ENCODE measurements around the gene RPS27L. TPM values are rescaled to one million over a fixed set of nuclear protein-coding genes. Genes with fewer than 3 reads are reported as not detected.

Gene RPS27L
- polyA plus RNA-seq, 6 donors from 2014 or later: 87.2 to 215 (median 166) TPM

DNA sequence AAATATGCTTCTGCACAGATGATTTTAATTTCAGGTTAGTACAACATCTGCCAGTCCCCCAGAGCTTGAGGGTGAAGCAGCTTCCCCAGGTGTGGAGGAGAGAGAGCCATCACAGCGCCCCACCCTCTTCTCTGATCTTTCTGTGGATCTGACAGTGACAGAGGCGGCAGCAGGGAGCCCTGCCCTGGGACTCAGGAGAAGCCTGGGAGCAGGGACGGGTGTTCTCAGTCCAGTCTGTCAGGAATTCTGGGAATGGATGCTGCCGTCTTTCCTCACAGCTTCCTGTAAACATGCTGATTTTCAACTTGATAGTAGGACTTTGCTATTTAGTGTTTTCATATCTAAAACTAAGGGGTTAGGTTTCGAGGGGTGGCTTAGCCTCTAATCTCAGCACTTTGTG is 20.8 kb upstream of the RPS27L start:
- no peaks in the 10 kb centered on the region for H3K9me3 Mint-ChIP-seq
- no peak overlapping the region for H3K27ac Mint-ChIP-seq
- no peak for ATAC-seq (ENCODE audit: low read depth in 2 of 2)
- DNase-seq: no peak
- H3K4me1 Mint-ChIP-seq: no peaks in the 10 kb centered on the region
- no peaks in the 10 kb centered on the region for H3K27me3 Mint-ChIP-seq
- no peak overlapping the region for H3K4me3 Mint-ChIP-seq
- no peaks in the 10 kb centered on the region for H3K36me3 Mint-ChIP-seq

DNA sequence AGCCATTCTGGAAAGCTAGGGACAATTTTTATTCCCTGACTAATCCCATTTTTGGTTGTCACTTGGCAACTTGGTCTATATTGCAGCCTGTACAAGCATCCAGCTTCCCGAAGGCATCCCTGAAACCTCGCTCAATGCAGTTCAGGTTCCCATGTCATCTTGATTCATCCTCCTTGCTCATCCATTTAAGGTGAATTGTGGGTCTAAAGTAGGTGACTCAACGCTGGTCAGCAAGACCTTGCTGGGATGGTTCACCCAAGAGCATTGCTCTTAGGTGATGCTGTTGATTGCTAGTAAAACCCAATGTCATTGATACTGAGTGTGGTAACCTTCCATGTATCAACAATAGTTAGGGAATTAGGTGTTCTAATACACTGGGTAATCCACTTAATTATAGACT is 19.0 kb upstream of the RPS27L start:
- no peaks in the 10 kb centered on the region for H3K4me1 Mint-ChIP-seq
- no peaks in the 10 kb centered on the region for H3K36me3 Mint-ChIP-seq
- no peaks in the 10 kb centered on the region for H3K27me3 Mint-ChIP-seq
- no peaks in the 10 kb centered on the region for H3K9me3 Mint-ChIP-seq
- ATAC-seq (ENCODE audit: low read depth in 2 of 2) (no peak), DNase-seq (no peak)
- H3K27ac Mint-ChIP-seq: no peak overlapping the region
- no peak overlapping the region for H3K4me3 Mint-ChIP-seq

- ATAC-seq (ENCODE audit: low read depth in 2 of 2) (no peak), DNase-seq (no peak)
- Mint-ChIP-seq H3K27ac (peak overlapping the region in 1 of 6 donors; percentile 10), H3K27me3 (no peaks in the 10 kb centered on the region), H3K4me1 (no peaks in the 10 kb centered on the region), H3K9me3 (no peaks in the 10 kb centered on the region), H3K36me3 (no peaks in the 10 kb centered on the region), H3K4me3 (no peak overlapping the region)
These were observed 15.7 kb upstream of the RPS27L start for GRCh38 chr15:63172851-63173451.

- Mint-ChIP-seq H3K4me1 (no peaks in the 10 kb centered on the region), H3K9me3 (no peaks in the 10 kb centered on the region), H3K27me3 (no peaks in the 10 kb centered on the region), H3K27ac (no peak overlapping the region), H3K4me3 (peak overlapping the region in 1 of 8 donors; percentile 30), H3K36me3 (no peaks in the 10 kb centered on the region)
- no peak for ATAC-seq (ENCODE audit: low read depth in 2 of 2)
- no peak for DNase-seq
These were observed 15.1 kb upstream of the RPS27L start for GRCh38 chr15:63172376-63172775.

DNA sequence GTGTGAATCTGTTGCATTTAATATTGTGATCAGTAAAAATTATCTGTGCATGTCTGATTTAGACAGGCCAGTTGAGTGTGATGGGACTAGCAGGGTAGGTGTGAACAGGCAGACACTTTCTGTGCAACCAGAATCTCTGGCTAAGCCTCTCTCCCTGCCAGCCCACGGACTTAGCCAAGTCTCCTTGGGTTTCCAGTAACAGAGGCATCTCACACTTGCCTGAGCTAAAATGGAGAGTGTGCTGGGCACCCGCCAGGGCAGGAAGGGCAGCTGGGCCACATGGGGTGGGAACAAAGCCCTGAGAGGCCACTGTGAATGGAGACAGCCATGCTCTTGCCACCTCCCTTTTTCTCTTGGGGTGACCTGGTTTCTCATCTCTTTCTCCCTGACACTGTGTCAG is 12.5 kb upstream of the RPS27L start:
- ATAC-seq (ENCODE audit: low read depth in 2 of 2) (no peak), DNase-seq (no peak)
- H3K27me3 Mint-ChIP-seq: no peaks in the 10 kb centered on the region
- H3K27ac Mint-ChIP-seq: no peak overlapping the region
- no peaks in the 10 kb centered on the region for H3K9me3 Mint-ChIP-seq
- no peaks in the 10 kb centered on the region for H3K36me3 Mint-ChIP-seq
- no peaks in the 10 kb centered on the region for H3K4me1 Mint-ChIP-seq
- no peak overlapping the region for H3K4me3 Mint-ChIP-seq

- DNase-seq: no peak
- peak in 1 of 2 donors; percentile 50 for ATAC-seq (ENCODE audit: low read depth in 2 of 2)
- Mint-ChIP-seq H3K4me3 (no peak overlapping the region), H3K27me3 (no peaks in the 10 kb centered on the region), H3K36me3 (no peaks in the 10 kb centered on the region), H3K4me1 (peaks cover 3 to 18% (median 6%) of the 10 kb centered on the region in 3 donors), H3K27ac (no peak overlapping the region), H3K9me3 (no peaks in the 10 kb centered on the region)
These were observed 8.9 kb upstream of the RPS27L start for GRCh38 chr15:63166219-63166618.

DNA sequence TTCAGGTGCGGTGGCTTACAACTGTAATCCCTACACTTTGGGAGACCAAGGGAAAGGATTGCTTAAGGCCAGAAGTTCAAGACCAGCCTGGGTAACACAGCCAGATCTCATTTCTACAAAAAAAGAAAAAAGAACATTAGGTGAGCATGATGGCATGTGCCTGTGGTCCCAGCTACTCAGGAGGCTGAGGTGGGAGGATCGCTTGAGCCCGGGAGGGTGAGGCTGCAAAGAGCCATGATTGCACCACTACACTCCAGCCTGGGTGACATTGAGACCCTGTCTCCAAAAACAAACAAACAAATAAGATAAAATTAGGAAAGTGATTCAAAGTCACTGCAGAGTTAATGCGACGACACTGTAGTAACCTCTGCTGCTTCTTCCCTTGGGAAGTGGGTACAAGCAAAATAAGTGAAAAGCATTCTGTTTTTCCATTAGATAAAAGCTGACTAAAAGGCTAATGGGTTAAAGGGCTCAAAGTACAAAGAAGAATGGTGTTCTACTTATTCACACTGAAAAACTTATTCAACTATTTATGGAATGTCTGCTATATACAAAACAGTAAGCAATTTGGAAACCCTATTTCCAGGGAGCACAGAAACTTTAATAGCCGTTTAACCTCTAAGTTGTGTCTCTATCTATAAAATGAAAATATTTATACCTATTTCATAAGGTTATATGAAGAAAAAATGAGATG is 8.0 kb upstream of the RPS27L start:
- ATAC-seq (ENCODE audit: low read depth in 2 of 2) (no peak), DNase-seq (no peak)
- H3K4me3 Mint-ChIP-seq: no peak overlapping the region
- no peaks in the 10 kb centered on the region for H3K36me3 Mint-ChIP-seq
- H3K27me3 Mint-ChIP-seq: no peaks in the 10 kb centered on the region
- H3K27ac Mint-ChIP-seq: peak overlapping the region in 2 of 6 donors; percentile 16 to 21
- H3K9me3 Mint-ChIP-seq: no peaks in the 10 kb centered on the region
- peaks cover 3 to 22% (median 6%) of the 10 kb centered on the region in 3 donors for H3K4me1 Mint-ChIP-seq

DNA sequence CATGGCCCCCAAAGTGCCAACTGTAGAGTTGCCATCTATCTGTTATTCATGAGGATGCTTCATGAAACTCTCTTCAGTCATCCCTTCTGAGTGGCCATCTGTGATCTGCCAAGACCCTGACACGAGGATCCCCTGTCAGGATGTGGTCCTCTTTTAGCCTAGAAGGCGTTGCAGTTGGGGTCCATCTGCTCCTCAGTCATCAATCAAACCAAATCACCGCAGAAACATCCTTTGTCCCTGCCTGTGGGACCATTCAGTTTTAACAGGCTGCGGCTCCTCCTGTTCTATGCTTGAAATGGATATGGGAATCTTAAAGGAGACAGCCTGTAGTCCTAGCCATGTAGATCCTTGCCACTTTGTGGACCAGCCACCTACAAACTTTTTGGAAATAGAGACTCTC is 5.9 kb upstream of the RPS27L start:
- H3K4me1 Mint-ChIP-seq: peaks cover 3 to 24% (median 6%) of the 10 kb centered on the region in 3 donors
- H3K27ac Mint-ChIP-seq: peak overlapping the region in 1 of 6 donors; percentile 25
- peaks cover 0 to 4% (median 0%) of the 10 kb centered on the region in 7 donors for H3K9me3 Mint-ChIP-seq
- ATAC-seq (ENCODE audit: low read depth in 2 of 2) (no peak), DNase-seq (no peak)
- peak overlapping the region in 1 of 8 donors; percentile 58 for H3K4me3 Mint-ChIP-seq
- no peaks in the 10 kb centered on the region for H3K36me3 Mint-ChIP-seq
- no peaks in the 10 kb centered on the region for H3K27me3 Mint-ChIP-seq

GRCh38 chr15:63160638-63161037 is 3.4 kb upstream of the RPS27L start:
- Mint-ChIP-seq H3K4me1 (peaks cover 9 to 37% (median 12%) of the 10 kb centered on the region in 3 donors), H3K9me3 (peaks cover 0 to 4% (median 0%) of the 10 kb centered on the region in 7 donors), H3K27me3 (no peaks in the 10 kb centered on the region), H3K36me3 (no peaks in the 10 kb centered on the region), H3K4me3 (peak overlapping the region in 1 of 8 donors; percentile 54), H3K27ac (no peak overlapping the region)
- ATAC-seq (ENCODE audit: low read depth in 2 of 2) (no peak), DNase-seq (no peak)

DNA sequence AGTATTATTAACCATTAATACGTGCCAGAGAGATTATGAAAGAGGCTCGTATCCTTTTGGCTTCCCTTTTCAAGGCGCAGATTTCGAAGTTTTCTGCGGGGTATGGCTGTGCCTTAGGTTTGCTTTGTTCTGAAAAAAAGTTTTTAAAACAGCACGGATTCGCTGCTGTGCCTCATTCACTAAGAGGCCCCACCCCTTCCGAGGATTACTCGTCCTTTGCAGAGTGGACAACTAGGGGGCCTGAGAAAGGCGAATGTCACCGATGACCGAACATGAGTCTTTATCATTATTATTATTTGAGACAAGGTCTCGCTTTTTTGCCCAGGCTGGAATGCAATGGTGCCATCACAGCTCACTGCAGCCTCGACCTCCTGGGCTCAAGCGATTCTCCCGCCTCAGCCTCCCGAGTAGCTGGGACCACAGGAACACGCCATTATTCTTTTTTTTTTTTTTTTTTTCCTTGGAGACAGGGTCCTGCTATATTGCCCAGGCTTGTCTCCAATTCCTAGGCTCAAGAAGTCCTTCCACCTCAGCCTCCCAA is 684 bp upstream of the RPS27L start:
- no peaks in the 10 kb centered on the region for H3K36me3 Mint-ChIP-seq
- peak; percentile 26 to 29 for ATAC-seq (ENCODE audit: low read depth in 2 of 2)
- H3K9me3 Mint-ChIP-seq: peaks cover 0 to 4% (median 0%) of the 10 kb centered on the region in 7 donors
- peak overlapping the region; percentile 90 to 100 (median 96) for H3K4me3 Mint-ChIP-seq
- peaks cover 7 to 40% (median 13%) of the 10 kb centered on the region in 3 donors for H3K4me1 Mint-ChIP-seq
- no peaks in the 10 kb centered on the region for H3K27me3 Mint-ChIP-seq
- H3K27ac Mint-ChIP-seq: peak overlapping the region; percentile 49 to 97 (median 90)
- DNase-seq: no peak

DNA sequence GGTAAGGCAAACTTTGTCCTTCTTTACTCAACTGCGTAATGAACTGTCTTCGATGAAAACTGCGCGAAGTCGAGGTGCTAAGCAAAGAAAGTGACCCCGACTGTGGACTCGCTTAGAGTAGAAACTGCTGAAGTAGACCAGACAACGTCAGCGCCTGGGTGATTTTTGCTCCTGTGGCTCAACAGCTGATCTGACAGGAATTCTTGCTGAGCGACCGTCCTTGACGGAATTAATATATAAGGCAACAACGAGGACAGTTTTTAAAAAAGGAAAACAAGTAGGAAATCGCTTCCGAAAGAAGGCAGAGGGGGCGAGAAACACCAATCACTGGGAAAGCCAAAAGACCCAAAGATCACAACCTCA is 541 bp downstream of the RPS27L start:
- Mint-ChIP-seq H3K36me3 (no peaks in the 10 kb centered on the region), H3K9me3 (peaks cover 0 to 4% (median 0%) of the 10 kb centered on the region in 7 donors), H3K4me1 (peaks cover 6 to 29% (median 10%) of the 10 kb centered on the region in 3 donors), H3K4me3 (peak overlapping the region; percentile 96 to 100 (median 100)), H3K27ac (peak overlapping the region; percentile 93 to 97 (median 96)), H3K27me3 (no peaks in the 10 kb centered on the region)
- DNase-seq: no peak
- ATAC-seq (ENCODE audit: low read depth in 2 of 2): peak; percentile 8 to 10

DNA sequence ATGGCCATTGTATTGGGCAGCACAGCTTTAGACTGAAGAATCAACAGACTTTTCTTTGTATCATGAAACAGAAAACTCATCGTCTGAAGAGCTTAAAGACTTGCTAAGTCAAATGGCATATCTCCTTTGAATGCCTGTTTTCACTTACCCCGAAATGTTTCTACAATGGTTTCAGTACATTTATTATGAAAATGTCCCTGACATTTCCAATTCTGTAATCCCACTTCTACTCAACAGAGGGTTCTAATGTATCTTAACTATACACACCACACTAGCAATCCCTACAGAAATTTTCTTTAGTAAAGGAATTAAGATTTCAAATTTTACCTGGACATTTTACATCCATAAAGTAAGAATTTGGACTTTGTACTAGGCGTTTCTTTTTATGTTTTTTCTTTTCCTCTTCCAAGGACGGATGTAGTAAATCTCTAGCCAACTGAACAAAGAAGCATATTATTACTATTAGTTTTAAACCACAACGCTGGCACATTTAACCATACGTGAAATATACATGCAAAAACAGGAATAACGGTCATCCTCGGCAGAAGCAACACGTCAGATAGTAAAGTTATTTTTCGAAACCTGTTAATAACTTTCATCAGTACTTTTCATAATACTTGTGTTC is 1.1 kb downstream of the RPS27L start:
- Mint-ChIP-seq H3K4me3 (peak overlapping the region; percentile 96 to 100 (median 100)), H3K9me3 (peaks cover 0 to 4% (median 0%) of the 10 kb centered on the region in 7 donors)

DNA sequence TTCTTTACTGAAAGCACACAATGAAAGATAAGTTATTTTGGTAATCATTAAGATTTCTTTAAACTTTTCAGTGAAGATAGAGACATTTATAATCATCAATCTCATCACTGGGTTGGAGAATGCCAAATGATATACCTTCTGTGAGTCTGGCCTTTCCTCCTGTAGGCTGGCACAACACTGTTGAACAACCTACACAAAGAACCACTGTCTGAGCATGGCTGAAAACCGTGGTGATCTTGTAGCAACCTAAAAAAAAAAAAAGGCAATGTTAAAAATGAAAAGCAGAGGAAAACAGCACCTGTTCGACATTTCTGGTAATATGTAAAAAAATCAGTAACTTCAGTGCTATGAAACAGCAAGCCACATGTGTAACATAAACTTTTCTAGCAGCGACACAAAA is 1.8 kb downstream of the RPS27L start:
- ATAC-seq (ENCODE audit: low read depth in 2 of 2): no peak
- Mint-ChIP-seq H3K4me3 (peak overlapping the region in 4 of 8 donors; percentile 12 to 100 (median 100)), H3K27me3 (no peaks in the 10 kb centered on the region), H3K36me3 (no peaks in the 10 kb centered on the region), H3K27ac (peak overlapping the region in 2 of 6 donors; percentile 16 to 60), H3K4me1 (peaks cover 6 to 22% (median 10%) of the 10 kb centered on the region in 3 donors), H3K9me3 (peaks cover 0 to 4% (median 0%) of the 10 kb centered on the region in 7 donors)
- no peak for DNase-seq

More for the DNA sequence above, 1.1 kb downstream of the RPS27L start:
- Mint-ChIP-seq H3K27ac (peak overlapping the region in 5 of 6 donors; percentile 93 to 97 (median 96)), H3K4me1 (peaks cover 6 to 26% (median 10%) of the 10 kb centered on the region in 3 donors), H3K27me3 (no peaks in the 10 kb centered on the region), H3K36me3 (no peaks in the 10 kb centered on the region)
- DNase-seq: no peak
- no peak for ATAC-seq (ENCODE audit: low read depth in 2 of 2)

All from naive B cell (primary cell).